Stimulated activated naive CD8-positive, alpha-beta T cell treated with anti-CD3 and anti-CD28 coated beads, Interleukin-15, amount 100 ng/mL, for 72 hours (primary cell): ENCODE measurements around the gene INCA1.

Experiments used
- ATAC-seq: fragments of 150-1000 bp; cut with Tn5 transposase; 2 replicates; pipeline ENCODE4 v1.10.0; 2021; ENCODE audit warnings: mild to moderate bottlenecking, moderate library complexity
- DNase-seq, 2 donors: peaks; one replicate each; pipeline ENCODE4 v3.0.0; 2021 to 2022
- H3K27ac Mint-ChIP-seq, 2 donors: one replicate each; pipeline ENCODE4 v1.8.0; 2022; ENCODE audit warnings: mild to moderate bottlenecking in 2 of 2, mixed read lengths in 2 of 2, moderate library complexity in 2 of 2
- H3K27me3 Mint-ChIP-seq: one replicate; pipeline ENCODE4 v1.8.0; 2022; ENCODE audit warnings: mixed read lengths
- H3K4me1 Mint-ChIP-seq: one replicate; pipeline ENCODE4 v1.8.0; 2022; ENCODE audit warnings: mild to moderate bottlenecking, mixed read lengths
- H3K4me3 Mint-ChIP-seq, 2 donors: one replicate each; pipeline ENCODE4 v1.8.0; 2022; ENCODE audit warnings: mild to moderate bottlenecking in 2 of 2, mixed read lengths in 2 of 2, moderate library complexity in 1 of 2
- H3K9me3 Mint-ChIP-seq, 2 donors: one replicate each; pipeline ENCODE4 v1.8.0; 2022; ENCODE audit warnings: mixed read lengths in 2 of 2

The INCA1 gene

DNA sequence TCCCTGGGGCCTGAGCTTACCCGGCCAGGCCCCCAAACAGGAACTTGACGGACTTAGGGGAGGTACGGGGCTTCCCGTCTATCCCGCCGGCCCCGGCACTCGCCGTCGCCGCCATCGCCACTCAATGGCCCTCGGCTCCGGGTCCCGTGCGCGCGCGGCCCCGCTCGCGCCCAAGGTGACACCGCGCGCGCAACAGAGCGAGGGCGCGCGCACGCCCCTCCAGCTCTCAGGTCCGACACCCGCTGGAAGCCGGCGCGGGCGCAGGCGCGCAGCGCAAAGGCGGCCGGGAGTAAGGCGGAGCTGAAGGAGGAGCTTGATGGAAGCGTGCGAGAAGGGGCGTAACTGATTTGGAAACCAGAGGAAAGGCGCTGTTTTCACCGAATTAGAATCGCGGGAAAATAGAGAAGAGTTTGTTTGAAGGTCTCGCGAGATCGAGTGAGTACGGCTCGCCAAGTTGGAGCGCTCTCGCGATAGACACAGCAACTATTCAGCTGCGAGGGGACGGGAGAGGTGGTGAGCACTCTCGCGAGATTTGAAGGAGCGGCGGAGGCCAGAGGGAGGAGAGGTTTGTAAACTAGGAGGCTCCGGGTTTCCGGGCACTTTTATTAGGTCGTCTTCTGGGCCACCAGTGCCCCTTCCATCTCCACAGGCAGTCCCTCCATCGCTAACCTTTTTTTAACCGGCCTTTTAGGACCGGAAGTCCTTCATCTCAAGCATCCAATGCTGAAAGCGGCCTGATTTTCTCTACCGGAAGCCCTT, 57.3 kb downstream of the INCA1 start, which contains the start of the genes RNF167 and SLC25A11:
Gene RNF167, plus strand, starts transcription at position 473 of the 759 bp plus-strand sequence. CDS start 642 bp downstream, outside the sequence.
Gene SLC25A11, minus strand, starts transcription at position 251 of the 759 bp plus-strand sequence. Its CDS starts 136 bp downstream, at position 115.
- peak; percentile 84 for ATAC-seq

DNA sequence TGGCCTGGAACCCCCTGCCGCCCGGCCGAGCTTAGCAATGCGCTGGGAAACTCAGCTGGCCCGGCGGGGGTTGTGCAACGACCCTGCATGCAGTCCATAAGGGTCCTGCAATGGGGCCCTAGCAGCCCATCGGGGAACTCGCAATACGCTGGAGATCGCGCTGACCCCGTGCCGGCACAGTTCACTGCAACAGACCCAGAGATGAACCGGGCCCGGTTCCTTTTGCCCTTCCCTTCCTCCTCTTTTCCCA, 57.9 kb downstream of the INCA1 start:
- DNase-seq (no peak), ATAC-seq (peak; percentile 2)
- Mint-ChIP-seq H3K27ac (peak overlapping the region; percentile 57 to 99), H3K4me1 (peaks cover 76% of the 10 kb centered on the region), H3K27me3 (peaks cover 2% of the 10 kb centered on the region), H3K4me3 (peak overlapping the region; percentile 93 to 94), H3K9me3 (no peaks in the 10 kb centered on the region)

More for the DNA sequence above, 57.3 kb downstream of the INCA1 start, which contains the start of the genes RNF167 and SLC25A11:
- DNase-seq = peak; percentile 96 to 99
- H3K27me3 Mint-ChIP-seq = no peaks in the 10 kb centered on the region
- peaks cover 76% of the 10 kb centered on the region for H3K4me1 Mint-ChIP-seq
- H3K4me3 Mint-ChIP-seq = peak within 1 kb of the TSS; percentile 93 to 94
- H3K27ac Mint-ChIP-seq = peak within 1 kb of the TSS; percentile 98 to 99
- no peaks in the 10 kb centered on the region for H3K9me3 Mint-ChIP-seq

GRCh38 chr17:4938688-4939545, 58.4 kb downstream of the INCA1 start:
- Mint-ChIP-seq H3K4me1 (peaks cover 76% of the 10 kb centered on the region), H3K27ac (peak overlapping the region; percentile 85 to 99), H3K4me3 (peak overlapping the region; percentile 93 to 94), H3K9me3 (no peaks in the 10 kb centered on the region), H3K27me3 (peaks cover 7% of the 10 kb centered on the region)
- no peak for ATAC-seq
- DNase-seq = no peak
